GM13977 (cell line): ENCODE measurements around the gene HMGXB4.

Source experiments
- DNase-seq: peaks from one replicate; pipeline ENCODE4 v3.0.0; 2012; ENCODE audit warnings: low spot score
- in situ Hi-C: fragments of 300-500 bp; cut with MboI; formaldehyde crosslinking; loops from one replicate; pipeline ENCODE4 v1.12.0; 2022; ENCODE audit warnings: low sequenced_read_pairs, low pct_unique_long_range_greater_than_20kb, mixed read lengths, inconsistent platforms; ENCODE audit not compliant: unreplicated experiment
- TF ChIP-seq, protein P1 (sequence below): IDR thresholded peaks from 2 replicates; pipeline ENCODE4 v1.5.1; 2012; ENCODE audit warnings: mild to moderate bottlenecking, control low read depth; ENCODE audit not compliant: insufficient read depth; ENCODE audit errors: extremely low read depth, missing control alignments

HMGXB4 gene

DNA sequence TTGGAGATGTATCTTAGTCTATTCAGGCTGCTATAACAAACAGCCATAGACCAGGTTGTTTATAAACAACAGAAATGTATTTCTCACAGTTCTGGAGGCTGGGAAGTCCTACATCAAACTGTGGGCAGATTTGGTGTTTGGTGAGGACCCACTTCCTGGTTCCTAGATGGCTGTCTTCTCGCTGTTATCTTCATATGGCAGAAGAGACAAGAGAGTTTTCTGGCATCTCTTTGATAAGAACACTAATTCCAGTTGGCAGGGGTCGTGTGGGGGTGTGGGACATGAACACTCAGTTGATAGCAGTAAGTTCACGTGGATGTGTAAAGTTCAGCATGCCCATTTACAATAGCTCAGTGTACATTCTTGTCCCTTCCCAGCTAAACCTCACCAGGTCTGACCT, 41.3 kb upstream of the HMGXB4 start:
- in situ Hi-C loops, result no loop called here
- no peak for DNase-seq
- TF ChIP-seq, protein P1, sequence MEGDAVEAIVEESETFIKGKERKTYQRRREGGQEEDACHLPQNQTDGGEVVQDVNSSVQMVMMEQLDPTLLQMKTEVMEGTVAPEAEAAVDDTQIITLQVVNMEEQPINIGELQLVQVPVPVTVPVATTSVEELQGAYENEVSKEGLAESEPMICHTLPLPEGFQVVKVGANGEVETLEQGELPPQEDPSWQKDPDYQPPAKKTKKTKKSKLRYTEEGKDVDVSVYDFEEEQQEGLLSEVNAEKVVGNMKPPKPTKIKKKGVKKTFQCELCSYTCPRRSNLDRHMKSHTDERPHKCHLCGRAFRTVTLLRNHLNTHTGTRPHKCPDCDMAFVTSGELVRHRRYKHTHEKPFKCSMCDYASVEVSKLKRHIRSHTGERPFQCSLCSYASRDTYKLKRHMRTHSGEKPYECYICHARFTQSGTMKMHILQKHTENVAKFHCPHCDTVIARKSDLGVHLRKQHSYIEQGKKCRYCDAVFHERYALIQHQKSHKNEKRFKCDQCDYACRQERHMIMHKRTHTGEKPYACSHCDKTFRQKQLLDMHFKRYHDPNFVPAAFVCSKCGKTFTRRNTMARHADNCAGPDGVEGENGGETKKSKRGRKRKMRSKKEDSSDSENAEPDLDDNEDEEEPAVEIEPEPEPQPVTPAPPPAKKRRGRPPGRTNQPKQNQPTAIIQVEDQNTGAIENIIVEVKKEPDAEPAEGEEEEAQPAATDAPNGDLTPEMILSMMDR, result no peak

DNA sequence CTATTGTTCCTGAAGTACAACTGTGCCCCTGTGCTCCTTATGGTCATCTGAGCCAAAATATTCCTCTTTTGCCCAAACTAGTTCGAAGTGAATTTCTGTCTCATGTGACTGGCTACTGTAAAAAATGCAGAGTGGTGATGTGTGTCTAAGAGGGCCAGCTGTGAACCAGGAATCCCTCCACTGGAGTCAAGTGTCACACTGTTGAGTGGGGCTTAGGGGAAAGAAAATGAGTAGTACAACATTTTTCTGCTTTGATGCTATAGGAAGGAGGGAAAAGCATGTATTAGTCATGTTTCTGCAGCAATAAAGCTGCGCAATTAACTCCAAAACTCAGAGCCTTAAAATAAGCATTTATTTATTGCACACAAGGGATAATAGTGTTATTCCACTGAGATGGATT, 39.8 kb upstream of the HMGXB4 start:
- no peak for DNase-seq
- in situ Hi-C loops, result no loop called here
- TF ChIP-seq, protein P1, result no peak

DNA sequence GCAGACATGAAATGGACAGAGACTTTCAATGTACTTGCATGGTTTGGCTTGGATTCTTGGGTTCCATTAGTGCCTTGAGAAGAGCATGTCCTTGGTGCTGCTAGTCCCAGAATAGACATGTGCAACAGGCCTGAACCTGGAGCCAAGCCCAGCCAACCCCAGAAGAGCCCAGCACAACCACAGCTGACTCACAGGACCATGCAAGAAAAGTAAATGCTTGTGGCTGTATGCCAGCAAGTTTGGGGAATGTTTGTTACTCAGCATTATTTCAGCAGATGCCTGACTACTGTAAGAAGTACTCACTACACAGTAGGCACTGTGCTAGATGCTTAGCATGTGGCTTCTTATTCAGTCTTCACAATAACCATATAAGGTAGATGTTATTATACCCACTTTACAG, 39.2 kb upstream of the HMGXB4 start:
- TF ChIP-seq, protein P1, result no peak
- in situ Hi-C loops, result no loop called here

DNA sequence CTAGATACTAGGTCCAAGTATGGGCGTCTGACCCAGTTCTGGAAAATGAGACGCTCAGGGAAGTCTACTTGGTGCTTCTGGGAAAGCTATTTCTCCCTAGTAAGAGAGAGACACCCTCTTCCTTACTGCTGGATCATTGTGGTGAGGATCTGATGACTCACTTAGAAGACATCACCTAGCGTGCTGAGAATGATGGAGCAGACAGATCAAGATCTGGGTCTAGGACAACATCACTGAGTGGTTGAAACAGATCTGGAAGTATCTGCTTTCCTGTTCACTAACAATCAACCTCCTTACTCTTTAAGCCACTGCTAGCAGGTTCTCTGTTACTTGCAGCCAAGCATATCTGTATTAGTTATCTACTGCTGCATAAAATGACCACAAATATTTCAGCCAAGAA, 38.3 kb upstream of the HMGXB4 start:
- TF ChIP-seq, protein P1, result no peak
- no peak for DNase-seq
- in situ Hi-C loops, result no loop called here

More for the DNA sequence above, 39.2 kb upstream of the HMGXB4 start:
- no peak for DNase-seq

DNA sequence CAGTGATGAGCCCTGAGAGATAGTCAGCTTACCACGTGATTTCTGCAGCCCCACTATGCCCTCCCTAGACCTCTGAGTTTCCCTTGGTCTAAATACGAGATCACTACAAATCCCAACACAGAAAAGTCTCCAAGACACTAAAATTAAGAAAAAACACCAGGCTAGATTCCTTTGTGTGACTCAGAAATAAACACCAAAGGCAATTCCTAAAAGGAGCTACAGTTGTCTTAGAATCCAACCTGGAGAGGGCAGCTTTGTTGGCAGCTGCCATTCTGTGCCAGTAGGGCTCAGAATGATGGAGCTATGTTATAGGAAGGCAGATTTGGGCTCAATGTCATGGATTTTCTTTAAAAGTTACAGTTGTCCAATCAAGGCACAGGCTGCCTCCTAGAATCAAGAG, 37.1 kb upstream of the HMGXB4 start:
- TF ChIP-seq, protein P1, result no peak
- no peak for DNase-seq
- in situ Hi-C loops, result no loop called here

DNA sequence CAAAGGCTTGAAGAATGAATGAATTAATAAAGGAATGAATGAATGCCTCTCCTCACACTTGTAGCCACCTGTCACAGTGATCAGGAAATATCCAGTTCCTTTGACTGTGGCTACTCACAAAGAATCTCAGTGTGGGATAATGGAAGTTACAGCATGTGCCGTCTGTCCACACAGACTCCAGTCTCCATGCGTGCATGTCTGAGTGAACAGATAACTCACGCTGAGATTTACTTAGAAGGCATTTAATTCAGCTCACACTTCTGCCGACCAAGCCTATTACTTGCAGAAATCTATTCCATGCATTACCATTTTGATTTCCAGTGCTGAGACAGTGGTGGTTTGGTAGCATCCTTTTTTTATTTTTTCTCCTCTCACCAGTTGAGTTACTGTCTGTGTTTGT, 32.3 kb upstream of the HMGXB4 start:
- in situ Hi-C loops, result no loop called here
- TF ChIP-seq, protein P1, result no peak
- DNase-seq, result no peak
